ENCODE results near the gene ZEB2.

The ZEB2 gene

DNA sequence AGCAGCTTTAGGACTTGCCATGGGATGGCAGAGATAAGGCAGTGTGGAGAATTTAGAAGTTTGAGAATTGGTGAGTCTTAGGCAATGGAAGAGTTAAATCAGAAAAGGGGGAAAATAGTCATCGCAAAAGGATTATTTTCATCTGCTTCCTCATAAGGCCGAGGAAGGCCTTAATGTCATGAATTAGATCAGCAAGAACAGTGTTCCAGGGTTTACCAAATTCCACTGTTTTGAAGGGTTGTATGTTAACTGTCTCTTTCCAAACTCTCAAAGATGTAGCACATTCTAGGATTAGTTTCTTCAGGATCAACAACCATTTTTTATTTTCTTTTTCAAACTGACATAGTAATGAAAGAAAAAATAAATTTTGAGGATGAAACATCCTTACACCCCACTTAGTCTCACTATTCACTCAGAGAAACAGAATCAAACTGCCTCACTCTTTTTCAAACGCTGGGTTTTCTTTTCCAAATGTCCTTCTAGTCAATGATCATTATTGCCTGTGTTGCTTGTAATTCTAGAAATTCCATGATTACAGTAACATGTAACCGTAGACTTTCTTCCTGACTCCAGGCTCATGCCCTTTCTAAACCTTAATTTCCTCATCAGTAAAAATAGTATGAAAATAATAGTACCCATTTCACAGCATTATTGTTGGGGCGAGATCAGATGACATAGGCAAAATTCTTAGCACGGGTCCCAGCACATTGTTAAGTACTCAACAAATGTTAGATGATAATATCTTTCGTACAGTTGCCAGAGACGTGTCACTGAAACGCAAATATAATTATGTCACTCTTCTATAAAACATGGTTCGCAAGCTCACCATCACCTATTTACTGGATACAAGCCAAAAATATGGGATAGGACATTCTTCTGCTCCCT, 23.6 kb downstream of the ZEB2 start:
- Histone ChIP-seq H3K4me3 (ENCODE audit: low read depth, low read length) (no peak overlapping the region), H3K9me3 (ENCODE audit: severe bottlenecking) (no peaks in the 10 kb centered on the region), H3K27ac (no peak overlapping the region), H3K27me3 (ENCODE audit: insufficient read depth, low read depth, severe bottlenecking) (no peaks in the 10 kb centered on the region), H3K36me3 (no peaks in the 10 kb centered on the region)
- no peak for DNase-seq
- TF ChIP-seq, protein P1, sequence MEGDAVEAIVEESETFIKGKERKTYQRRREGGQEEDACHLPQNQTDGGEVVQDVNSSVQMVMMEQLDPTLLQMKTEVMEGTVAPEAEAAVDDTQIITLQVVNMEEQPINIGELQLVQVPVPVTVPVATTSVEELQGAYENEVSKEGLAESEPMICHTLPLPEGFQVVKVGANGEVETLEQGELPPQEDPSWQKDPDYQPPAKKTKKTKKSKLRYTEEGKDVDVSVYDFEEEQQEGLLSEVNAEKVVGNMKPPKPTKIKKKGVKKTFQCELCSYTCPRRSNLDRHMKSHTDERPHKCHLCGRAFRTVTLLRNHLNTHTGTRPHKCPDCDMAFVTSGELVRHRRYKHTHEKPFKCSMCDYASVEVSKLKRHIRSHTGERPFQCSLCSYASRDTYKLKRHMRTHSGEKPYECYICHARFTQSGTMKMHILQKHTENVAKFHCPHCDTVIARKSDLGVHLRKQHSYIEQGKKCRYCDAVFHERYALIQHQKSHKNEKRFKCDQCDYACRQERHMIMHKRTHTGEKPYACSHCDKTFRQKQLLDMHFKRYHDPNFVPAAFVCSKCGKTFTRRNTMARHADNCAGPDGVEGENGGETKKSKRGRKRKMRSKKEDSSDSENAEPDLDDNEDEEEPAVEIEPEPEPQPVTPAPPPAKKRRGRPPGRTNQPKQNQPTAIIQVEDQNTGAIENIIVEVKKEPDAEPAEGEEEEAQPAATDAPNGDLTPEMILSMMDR (IDR thresholded peaks at IDR 0.05; ENCODE audit: low read depth, low read length), result no peak

DNA sequence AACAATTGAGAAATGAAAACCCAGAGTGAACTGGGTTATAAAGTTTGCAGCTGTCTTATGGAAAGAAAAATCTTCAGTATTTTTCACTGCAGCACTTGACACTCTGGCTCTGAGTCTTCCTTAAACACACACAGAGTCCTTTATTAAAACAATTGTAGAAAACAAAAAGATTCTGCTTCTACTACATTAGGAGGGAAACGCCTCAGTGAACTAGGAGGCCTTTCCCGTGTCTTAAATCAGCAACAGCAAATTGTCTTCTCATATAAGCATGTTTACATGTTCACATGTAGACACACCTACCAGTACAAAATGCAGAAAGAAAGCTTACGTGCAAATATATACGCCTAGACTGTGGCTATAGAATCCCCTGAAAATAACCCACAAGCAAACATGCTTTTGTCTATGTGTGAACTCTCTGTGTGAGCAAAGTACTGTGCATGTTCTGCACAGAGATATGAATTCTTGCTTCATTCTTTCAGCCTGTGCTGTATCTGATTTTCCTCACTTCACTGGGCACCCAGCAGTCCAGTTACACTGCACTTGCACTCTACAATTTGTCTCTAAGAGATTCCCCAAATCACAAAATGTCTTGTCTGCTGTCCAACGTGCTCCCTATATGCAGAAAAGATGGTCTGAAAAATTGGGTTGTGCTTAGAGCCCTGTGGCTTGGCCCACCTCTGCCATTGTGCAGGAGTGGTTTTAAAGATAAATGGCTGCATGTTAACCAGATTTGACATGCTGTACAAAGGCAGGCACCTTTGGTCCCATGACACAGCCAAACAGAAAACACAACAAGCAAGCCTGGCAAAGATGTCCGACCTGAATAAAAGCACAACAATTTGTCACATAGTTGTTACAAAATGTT, 24.5 kb downstream of the ZEB2 start:
- H3K4me3 ChIP-seq (ENCODE audit: low read depth, low read length), result no peak overlapping the region
- no peaks in the 10 kb centered on the region for H3K9me3 ChIP-seq (ENCODE audit: severe bottlenecking)
- TF ChIP-seq, protein P1 (IDR thresholded peaks at IDR 0.05; ENCODE audit: low read depth, low read length), result no peak
- no peaks in the 10 kb centered on the region for H3K27me3 ChIP-seq (ENCODE audit: insufficient read depth, low read depth, severe bottlenecking)
- H3K36me3 ChIP-seq, result no peaks in the 10 kb centered on the region
- no peak for DNase-seq
- H3K27ac ChIP-seq, result no peak overlapping the region

DNA sequence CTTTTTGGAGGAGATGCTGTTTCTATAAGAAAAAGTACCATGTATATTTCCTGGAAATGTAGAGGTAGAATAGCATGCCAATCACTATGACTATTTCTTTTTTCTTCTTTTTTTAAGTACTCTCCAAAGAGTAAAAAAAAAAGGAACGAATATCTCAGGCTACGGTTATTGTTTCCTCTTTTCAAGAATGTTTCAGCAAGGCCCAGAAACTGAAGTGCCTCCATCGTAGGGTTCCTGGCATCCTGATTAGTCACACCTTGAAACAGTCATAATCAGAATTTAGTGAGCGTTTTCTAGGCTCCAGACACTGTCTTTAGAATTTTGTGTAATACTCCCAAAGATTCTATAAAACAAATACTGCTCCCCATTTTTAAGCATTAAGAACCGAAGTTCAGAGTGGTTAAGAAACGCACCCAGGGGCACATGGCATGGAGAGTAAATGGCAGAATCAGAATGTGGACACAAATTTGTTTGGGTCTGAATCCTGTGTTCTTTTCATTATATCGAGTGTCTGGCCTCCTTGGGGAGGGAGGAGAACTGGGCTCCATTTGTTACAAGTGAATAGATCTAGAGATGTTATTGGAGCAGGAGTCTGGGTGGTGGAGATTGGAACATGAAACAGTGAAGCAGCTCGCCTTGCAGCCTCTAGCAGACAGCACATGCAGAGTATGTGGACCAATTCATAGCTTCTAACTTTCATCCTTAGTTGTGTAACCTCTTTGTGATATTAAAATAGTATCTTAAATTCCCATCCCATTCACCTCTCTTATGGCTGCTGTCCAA, 26.7 kb downstream of the ZEB2 start:
- DNase-seq, result no peak
- no peak overlapping the region for H3K4me3 ChIP-seq (ENCODE audit: low read depth, low read length)
- TF ChIP-seq, protein P1 (IDR thresholded peaks at IDR 0.05; ENCODE audit: low read depth, low read length), result no peak
- H3K27me3 ChIP-seq (ENCODE audit: insufficient read depth, low read depth, severe bottlenecking), result no peaks in the 10 kb centered on the region
- no peaks in the 10 kb centered on the region for H3K36me3 ChIP-seq
- H3K27ac ChIP-seq, result no peak overlapping the region
- H3K9me3 ChIP-seq (ENCODE audit: severe bottlenecking), result no peaks in the 10 kb centered on the region

DNA sequence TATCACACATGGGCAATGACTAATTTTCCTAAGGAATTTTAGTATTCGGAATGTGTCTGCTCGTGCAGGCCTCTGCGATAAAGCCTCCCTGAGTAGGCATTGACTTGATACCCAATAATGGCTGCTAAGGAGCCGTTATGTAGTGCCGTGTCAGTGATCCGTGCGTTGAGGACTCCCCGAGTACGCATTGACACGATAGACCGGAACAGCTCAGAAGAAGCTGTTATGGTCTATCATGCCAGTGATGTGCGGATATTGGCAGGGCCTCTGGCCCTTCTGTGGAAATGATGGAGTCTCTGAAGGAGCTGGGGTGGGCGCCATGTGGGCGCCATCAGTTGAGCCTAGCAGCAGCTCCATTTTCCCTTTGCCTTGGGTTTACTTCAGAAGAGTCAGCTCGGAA, 29.1 kb downstream of the ZEB2 start:
- no peak for DNase-seq
- Histone ChIP-seq H3K36me3 (no peaks in the 10 kb centered on the region), H3K27ac (no peak overlapping the region), H3K4me3 (ENCODE audit: low read depth, low read length) (no peak overlapping the region), H3K9me3 (ENCODE audit: severe bottlenecking) (no peaks in the 10 kb centered on the region), H3K27me3 (ENCODE audit: insufficient read depth, low read depth, severe bottlenecking) (no peaks in the 10 kb centered on the region)
- TF ChIP-seq, protein P1 (IDR thresholded peaks at IDR 0.05; ENCODE audit: low read depth, low read length), result no peak

DNA sequence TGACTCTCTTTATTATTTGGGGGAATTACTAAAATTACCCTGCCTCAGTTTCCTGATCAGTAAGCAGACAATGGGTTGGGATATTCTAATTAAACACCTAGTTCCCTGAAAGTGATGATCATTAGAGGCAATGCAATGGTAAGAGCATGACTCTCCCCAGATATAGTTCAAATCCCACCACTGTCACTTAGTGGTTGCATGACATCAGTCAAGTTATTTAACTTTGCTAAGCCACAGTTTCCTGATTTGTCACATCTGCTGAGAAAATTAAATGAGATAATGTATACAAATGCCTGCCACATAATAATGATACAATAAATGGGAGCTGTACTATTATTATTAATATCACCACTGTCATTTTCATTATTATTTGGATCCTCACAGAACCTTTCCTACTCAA, 29.9 kb downstream of the ZEB2 start:
- no peak for DNase-seq
- no peak overlapping the region for H3K4me3 ChIP-seq (ENCODE audit: low read depth, low read length)
- TF ChIP-seq, protein P1 (IDR thresholded peaks at IDR 0.05; ENCODE audit: low read depth, low read length), result no peak
- H3K36me3 ChIP-seq, result no peaks in the 10 kb centered on the region
- H3K27ac ChIP-seq, result no peak overlapping the region
- no peaks in the 10 kb centered on the region for H3K9me3 ChIP-seq (ENCODE audit: severe bottlenecking)
- no peaks in the 10 kb centered on the region for H3K27me3 ChIP-seq (ENCODE audit: insufficient read depth, low read depth, severe bottlenecking)

All from WERI-Rb-1 (cell line).